Thoracic aorta (tissue), 2 donors: Measurements from ENCODE around the gene CRISPLD2. TPM values are rescaled to one million over a fixed set of nuclear protein-coding genes. Genes with fewer than 3 reads are reported as not detected.

Source experiments
- ATAC-seq: fragments of 150-250 bp; one replicate; pipeline ENCODE4 v1.8.0; 2017; ENCODE audit warnings: low read depth; ENCODE audit not compliant: insufficient number of reproducible peaks, low FRiP score
- DNase-seq: peaks from one replicate; pipeline ENCODE4 v3.0.0-alpha.2; 2020; ENCODE audit warnings: low spot score
- H3K27ac ChIP-seq, 2 donors: fragments of 200-600 bp; sonication (generic); 1 replicate in 1 of 2; 2 replicates in 1 of 2; pipeline ENCODE4 v1.5.1; 2016; ENCODE audit warnings: mild to moderate bottlenecking in 2 of 2, moderate library complexity in 2 of 2
- H3K27me3 ChIP-seq: fragments of 200-600 bp; sonication (generic); replicated peaks from 2 replicates; pipeline ENCODE4 v1.6.0; 2016; ENCODE audit warnings: mild to moderate bottlenecking; ENCODE audit not compliant: insufficient read depth
- H3K36me3 ChIP-seq: fragments of 200-600 bp; sonication (generic); one replicate; pipeline ENCODE4 v1.5.1; 2016
- H3K4me1 ChIP-seq, 2 donors: fragments of 200-600 bp; sonication (generic); 1 replicate in 1 of 2; 2 replicates in 1 of 2; pipeline versions ENCODE4 v1.5.1 to v1.6.0; 2016; ENCODE audit warnings: low read depth in 2 of 2, mild to moderate bottlenecking in 1 of 2; ENCODE audit not compliant: control insufficient read depth in 1 of 2
- H3K4me3 ChIP-seq: fragments of 200-600 bp; sonication (generic); 2 replicates; pipeline ENCODE4 v1.5.1; 2016; ENCODE audit warnings: mild to moderate bottlenecking
- H3K9me3 ChIP-seq: fragments of 200-600 bp; sonication (generic); 2 replicates; pipeline ENCODE4 v1.5.1; 2016
- total RNA-seq, 2 donors: library from RNA; depleted of rRNA; stranded (reverse); fragments of >200 nt; gene quantifications; one replicate each; pipeline versions ENCODE4 v1.1.0 to v1.2.3, GENCODE V29; 2016
- TF ChIP-seq, protein P1 (sequence below): fragments of 200-600 bp; sonication (generic); IDR thresholded peaks from one replicate; pipeline ENCODE4 v1.5.1; 2019; ENCODE audit warnings: antibody characterized with exemption

Gene CRISPLD2
- total RNA-seq, 2 donors from 2014 or later, result 116 to 390 TPM

DNA sequence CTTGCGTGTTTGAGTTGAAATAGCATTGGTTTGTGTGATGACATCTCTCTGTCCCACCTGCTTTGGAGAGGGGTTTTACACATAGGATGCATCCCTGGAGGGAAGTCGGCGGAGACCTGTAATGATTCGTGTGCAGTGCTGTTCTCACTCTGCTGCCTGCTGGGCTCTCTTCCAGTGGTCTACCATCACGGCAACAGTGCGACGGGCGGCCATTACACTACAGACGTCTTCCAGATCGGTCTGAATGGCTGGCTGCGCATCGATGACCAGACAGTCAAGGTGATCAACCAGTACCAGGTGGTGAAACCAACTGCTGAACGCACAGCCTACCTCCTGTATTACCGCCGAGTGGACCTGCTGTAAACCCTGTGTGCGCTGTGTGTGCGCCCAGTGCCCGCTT lies 41.1 kb upstream of the CRISPLD2 start:
- Histone ChIP-seq H3K27me3 (no peaks in the 10 kb centered on the region), H3K27ac (no peak overlapping the region), H3K4me3 (no peak overlapping the region), H3K36me3 (peaks cover 29% of the 10 kb centered on the region), H3K9me3 (no peaks in the 10 kb centered on the region), H3K4me1 (no peaks in the 10 kb centered on the region)
- TF ChIP-seq, protein P1, sequence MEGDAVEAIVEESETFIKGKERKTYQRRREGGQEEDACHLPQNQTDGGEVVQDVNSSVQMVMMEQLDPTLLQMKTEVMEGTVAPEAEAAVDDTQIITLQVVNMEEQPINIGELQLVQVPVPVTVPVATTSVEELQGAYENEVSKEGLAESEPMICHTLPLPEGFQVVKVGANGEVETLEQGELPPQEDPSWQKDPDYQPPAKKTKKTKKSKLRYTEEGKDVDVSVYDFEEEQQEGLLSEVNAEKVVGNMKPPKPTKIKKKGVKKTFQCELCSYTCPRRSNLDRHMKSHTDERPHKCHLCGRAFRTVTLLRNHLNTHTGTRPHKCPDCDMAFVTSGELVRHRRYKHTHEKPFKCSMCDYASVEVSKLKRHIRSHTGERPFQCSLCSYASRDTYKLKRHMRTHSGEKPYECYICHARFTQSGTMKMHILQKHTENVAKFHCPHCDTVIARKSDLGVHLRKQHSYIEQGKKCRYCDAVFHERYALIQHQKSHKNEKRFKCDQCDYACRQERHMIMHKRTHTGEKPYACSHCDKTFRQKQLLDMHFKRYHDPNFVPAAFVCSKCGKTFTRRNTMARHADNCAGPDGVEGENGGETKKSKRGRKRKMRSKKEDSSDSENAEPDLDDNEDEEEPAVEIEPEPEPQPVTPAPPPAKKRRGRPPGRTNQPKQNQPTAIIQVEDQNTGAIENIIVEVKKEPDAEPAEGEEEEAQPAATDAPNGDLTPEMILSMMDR, result no peak
- DNase-seq, result no peak
- ATAC-seq, result no peak

DNA sequence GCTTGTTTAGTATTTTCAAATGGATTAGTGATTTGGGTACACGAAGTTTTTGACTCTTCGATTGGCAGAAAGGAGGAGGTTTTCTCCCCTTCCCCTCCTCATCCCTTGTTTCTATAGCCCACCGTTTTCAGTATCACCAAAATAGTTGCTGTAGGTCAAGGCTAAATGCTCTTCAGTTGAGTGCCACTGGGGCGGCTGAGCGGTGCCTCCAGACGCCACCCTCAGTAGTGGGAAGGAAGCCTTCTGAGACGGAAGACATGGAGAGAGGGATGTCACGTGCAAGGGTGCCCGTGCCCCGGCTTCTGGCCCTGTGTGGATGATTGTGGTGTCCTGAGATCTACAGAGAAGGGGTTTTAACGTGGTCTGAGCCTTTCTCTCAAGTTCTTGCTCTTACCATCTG lies 39.7 kb upstream of the CRISPLD2 start:
- Histone ChIP-seq H3K4me1 (no peaks in the 10 kb centered on the region), H3K4me3 (no peak overlapping the region), H3K27ac (no peak overlapping the region), H3K27me3 (no peaks in the 10 kb centered on the region), H3K9me3 (no peaks in the 10 kb centered on the region), H3K36me3 (peaks cover 28% of the 10 kb centered on the region)
- DNase-seq (no peak), ATAC-seq (no peak)
- TF ChIP-seq, protein P1, result no peak

DNA sequence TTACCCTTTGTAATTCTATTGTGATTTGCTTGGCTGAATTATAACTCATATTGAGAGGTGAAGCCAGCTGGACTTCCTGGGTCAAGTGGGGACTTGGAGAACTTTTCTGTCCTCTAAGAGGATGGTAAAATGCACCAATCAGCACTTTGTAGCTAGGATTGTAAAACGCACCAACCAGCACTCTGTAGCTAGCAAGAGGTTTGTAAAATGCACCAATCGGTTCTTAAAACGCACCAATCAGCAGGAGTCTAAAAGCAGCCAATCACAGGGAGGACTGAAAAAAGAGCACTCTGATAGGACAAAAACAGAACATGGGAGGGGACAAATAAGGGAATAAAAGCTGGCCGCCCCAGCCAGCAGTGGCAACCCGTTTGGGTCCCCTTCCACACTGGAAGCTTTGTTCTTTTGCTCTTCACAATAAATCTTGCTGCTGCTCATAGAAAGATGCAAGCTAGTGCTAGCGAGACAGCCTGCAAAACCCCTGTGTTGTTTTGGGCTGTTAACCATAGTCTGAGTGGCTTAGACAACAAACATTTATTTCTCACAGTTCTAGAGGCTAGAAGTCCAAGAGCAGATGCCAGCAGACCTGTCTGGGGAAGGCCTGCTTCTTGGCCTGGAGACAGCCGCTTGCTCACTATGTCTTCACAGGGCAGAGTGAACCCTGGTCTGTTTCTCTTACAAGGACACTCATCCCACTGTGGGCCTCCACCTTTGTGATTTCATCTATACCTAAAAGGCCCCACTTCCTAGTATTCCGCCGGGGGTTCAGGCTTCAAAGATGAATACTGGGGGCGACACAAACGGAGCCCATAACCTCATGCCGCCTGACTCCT lies 39.0 kb upstream of the CRISPLD2 start:
- H3K4me3 ChIP-seq, result no peak overlapping the region
- no peak overlapping the region for H3K27ac ChIP-seq
- TF ChIP-seq, protein P1, result no peak
- DNase-seq (no peak), ATAC-seq (no peak)
- H3K9me3 ChIP-seq, result no peaks in the 10 kb centered on the region
- peaks cover 0 to 1% of the 10 kb centered on the region in 2 donors for H3K4me1 ChIP-seq
- H3K27me3 ChIP-seq, result no peaks in the 10 kb centered on the region
- peaks cover 23% of the 10 kb centered on the region for H3K36me3 ChIP-seq

DNA sequence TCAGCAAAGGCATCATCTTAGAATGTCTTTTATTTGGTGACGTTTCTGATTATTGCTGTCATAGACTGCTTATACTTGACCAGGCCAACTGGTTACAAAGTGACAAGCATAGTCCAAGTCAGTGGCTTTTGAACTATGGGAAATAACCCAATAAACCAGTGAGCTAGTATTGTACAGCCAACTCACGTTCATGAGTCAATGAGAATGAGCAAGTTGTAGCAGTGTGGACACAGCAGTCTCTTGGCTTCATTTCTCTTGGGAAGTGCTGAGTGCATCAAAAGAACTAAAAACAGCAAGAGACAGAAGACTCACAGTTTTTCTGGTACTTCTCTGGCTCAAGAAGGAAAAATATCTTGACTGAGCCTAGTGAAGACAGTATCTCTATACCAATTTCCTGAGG lies 36.9 kb upstream of the CRISPLD2 start:
- H3K9me3 ChIP-seq, result no peaks in the 10 kb centered on the region
- no peak for DNase-seq
- TF ChIP-seq, protein P1, result no peak
- H3K27me3 ChIP-seq, result no peaks in the 10 kb centered on the region
- no peak for ATAC-seq
- peaks cover 0 to 18% of the 10 kb centered on the region in 2 donors for H3K4me1 ChIP-seq
- H3K27ac ChIP-seq, result no peak overlapping the region
- H3K36me3 ChIP-seq, result peaks cover 5% of the 10 kb centered on the region
- no peak overlapping the region for H3K4me3 ChIP-seq

DNA sequence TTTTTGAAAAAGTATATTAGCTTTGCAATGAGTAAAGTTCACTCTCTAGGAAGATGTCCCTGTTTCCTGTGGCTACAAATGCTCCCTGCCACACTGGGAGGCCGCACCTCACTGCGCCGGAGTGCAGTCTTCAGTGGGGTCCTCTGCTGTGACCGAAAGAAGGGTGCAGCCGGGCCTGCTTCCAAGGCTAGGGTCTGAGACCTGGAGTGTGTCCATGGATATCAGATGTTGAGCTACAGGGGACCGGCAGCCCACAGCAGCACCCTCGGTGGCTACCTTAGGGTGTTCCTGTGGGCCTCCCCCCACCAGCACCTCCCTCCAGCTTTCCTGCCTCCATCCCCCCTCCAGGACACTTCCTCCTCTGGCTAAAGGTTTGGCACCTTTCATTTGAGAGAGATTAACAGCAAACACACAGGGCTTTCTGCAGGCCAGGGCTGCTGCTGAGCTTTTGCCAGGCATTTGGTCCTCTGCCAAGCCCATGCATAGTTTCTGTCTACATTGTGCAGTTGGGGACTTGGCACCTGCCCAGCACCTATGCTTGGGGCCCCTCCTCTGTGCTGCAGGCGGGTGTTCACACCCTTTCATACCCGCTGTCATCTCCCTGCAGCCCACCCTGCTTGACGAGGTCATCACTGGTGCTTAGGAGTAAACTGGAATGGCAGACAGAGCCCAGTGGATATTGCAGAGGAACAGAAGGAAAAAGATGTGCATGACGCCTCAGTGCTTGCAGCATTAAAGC lies 33.8 kb upstream of the CRISPLD2 start:
- ATAC-seq (no peak), DNase-seq (no peak)
- TF ChIP-seq, protein P1, result no peak
- no peak overlapping the region for H3K4me3 ChIP-seq
- H3K4me1 ChIP-seq, result peaks cover 0 to 18% of the 10 kb centered on the region in 2 donors
- no peak overlapping the region for H3K27ac ChIP-seq
- H3K9me3 ChIP-seq, result no peaks in the 10 kb centered on the region
- H3K36me3 ChIP-seq, result no peaks in the 10 kb centered on the region
- no peaks in the 10 kb centered on the region for H3K27me3 ChIP-seq
